ENCODE data around the gene COMMD7. TPM values are rescaled to one million over a fixed set of nuclear protein-coding genes. Genes with fewer than 3 reads are reported as not detected.
A peak's percentile ranks its signal among the peaks of the same experiment; 100 is the strongest.

Gene COMMD7
- total and polyA plus RNA-seq, 9 of the 15 experiments (the other 6 are each of a cell fraction or from before 2014, with no cell fraction given), result 11.9 to 69.1 (median 34.7) TPM

DNA sequence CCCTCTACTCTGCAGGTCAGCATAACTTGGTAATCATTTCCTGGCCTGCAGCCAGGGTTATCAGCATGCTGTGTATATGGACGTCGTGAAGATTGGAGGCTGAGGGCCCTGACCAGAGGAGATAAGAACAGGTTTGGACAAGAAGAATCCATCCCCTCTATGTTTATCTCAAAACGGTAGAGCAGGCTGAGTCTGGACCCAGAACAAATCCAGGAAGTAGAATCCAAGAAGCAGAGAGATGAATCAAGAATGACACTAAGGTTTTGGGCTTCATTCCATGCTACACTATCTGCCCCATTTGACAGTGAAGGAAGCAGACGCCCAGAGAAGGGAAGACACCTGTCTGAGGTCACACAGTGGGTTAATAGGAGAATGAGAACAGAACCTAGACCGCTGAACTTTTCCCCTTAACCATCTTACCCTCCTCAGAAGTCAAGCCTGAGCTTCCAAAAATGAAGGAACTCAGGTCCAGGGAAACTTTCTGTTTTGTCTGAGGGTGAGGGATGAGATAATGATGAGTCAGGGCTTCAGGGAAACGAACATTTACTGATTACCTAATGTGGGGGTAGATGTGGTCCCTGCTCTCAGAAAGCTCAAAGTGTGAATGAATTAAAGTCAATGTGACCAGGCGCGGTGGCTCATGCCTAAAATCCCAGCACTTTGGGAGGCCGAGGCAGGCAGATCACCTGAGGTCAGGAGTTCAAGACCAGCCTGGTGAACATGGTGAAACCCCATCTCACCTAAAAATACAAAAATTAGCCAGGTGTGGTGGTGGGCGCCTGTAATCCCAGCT, 9.4 kb upstream of the COMMD7 start (continued):
- TF ChIP-seq NR2C2 (CRISPR knock-in tag; IDR thresholded peaks at IDR 0.05) (no peak), NR2C2 (tag; IDR thresholded peaks at IDR 0.05) (peak; percentile 38; the same call in 1 of the 2 replicates), ESRRA (IDR thresholded peaks at IDR 0.05; ENCODE audit: borderline replicate concordance, low read depth) (peak; percentile 63; the same call in 1 of the 2 replicates), SRSF1 (IDR thresholded peaks at IDR 0.05; ENCODE audit: low read depth, low read length) (no peak), ADNP (tag; IDR thresholded peaks at IDR 0.05) (peak; percentile 92), RBM34 (IDR thresholded peaks at IDR 0.05; ENCODE audit: borderline replicate concordance, insufficient read depth, low read length) (no peak), PHF8 (IDR thresholded peaks at IDR 0.05; ENCODE audit: borderline replicate concordance, low read length) (no peak), CHD1 (IDR thresholded peaks at IDR 0.05; ENCODE audit: low read length) (no peak)
- TF ChIP-seq, protein P1, sequence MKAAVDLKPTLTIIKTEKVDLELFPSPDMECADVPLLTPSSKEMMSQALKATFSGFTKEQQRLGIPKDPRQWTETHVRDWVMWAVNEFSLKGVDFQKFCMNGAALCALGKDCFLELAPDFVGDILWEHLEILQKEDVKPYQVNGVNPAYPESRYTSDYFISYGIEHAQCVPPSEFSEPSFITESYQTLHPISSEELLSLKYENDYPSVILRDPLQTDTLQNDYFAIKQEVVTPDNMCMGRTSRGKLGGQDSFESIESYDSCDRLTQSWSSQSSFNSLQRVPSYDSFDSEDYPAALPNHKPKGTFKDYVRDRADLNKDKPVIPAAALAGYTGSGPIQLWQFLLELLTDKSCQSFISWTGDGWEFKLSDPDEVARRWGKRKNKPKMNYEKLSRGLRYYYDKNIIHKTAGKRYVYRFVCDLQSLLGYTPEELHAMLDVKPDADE (conservative IDR thresholded peaks at IDR 0.05; ENCODE audit: control insufficient read depth, low read depth, low read length), result peak; percentile 78; the same call in 1 of the 2 replicates
- TF ChIP-seq, protein P2, sequence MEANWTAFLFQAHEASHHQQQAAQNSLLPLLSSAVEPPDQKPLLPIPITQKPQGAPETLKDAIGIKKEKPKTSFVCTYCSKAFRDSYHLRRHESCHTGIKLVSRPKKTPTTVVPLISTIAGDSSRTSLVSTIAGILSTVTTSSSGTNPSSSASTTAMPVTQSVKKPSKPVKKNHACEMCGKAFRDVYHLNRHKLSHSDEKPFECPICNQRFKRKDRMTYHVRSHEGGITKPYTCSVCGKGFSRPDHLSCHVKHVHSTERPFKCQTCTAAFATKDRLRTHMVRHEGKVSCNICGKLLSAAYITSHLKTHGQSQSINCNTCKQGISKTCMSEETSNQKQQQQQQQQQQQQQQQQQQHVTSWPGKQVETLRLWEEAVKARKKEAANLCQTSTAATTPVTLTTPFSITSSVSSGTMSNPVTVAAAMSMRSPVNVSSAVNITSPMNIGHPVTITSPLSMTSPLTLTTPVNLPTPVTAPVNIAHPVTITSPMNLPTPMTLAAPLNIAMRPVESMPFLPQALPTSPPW (CRISPR knock-in tag; IDR thresholded peaks at IDR 0.05), result peak; percentile 65
- TF ChIP-seq, protein P3, sequence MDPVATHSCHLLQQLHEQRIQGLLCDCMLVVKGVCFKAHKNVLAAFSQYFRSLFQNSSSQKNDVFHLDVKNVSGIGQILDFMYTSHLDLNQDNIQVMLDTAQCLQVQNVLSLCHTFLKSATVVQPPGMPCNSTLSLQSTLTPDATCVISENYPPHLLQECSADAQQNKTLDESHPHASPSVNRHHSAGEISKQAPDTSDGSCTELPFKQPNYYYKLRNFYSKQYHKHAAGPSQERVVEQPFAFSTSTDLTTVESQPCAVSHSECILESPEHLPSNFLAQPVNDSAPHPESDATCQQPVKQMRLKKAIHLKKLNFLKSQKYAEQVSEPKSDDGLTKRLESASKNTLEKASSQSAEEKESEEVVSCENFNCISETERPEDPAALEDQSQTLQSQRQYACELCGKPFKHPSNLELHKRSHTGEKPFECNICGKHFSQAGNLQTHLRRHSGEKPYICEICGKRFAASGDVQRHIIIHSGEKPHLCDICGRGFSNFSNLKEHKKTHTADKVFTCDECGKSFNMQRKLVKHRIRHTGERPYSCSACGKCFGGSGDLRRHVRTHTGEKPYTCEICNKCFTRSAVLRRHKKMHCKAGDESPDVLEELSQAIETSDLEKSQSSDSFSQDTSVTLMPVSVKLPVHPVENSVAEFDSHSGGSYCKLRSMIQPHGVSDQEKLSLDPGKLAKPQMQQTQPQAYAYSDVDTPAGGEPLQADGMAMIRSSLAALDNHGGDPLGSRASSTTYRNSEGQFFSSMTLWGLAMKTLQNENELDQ (CRISPR knock-in tag; IDR thresholded peaks at IDR 0.05; ENCODE audit: borderline replicate concordance), result no peak
